Endothelial cell (in vitro differentiated cells): ENCODE data around the gene ELAVL1. TPM values are rescaled to one million over a fixed set of nuclear protein-coding genes. Genes with fewer than 3 reads are reported as not detected.

Experiments
- DNase-seq: peaks from one replicate; pipeline ENCODE4 v3.0.0; 2021; ENCODE audit warnings: low spot score
- H3K27ac Mint-ChIP-seq: one replicate; pipeline ENCODE4 v1.8.0; 2021; ENCODE audit warnings: mixed read lengths, inconsistent platforms; ENCODE audit not compliant: unreplicated experiment
- H3K27me3 Mint-ChIP-seq: one replicate; pipeline ENCODE4 v1.8.0; 2021; ENCODE audit warnings: mild to moderate bottlenecking, moderate library complexity, mixed read lengths, inconsistent platforms; ENCODE audit not compliant: unreplicated experiment
- H3K36me3 Mint-ChIP-seq: one replicate; pipeline ENCODE4 v1.8.0; 2021; ENCODE audit warnings: mild to moderate bottlenecking, low read depth, mixed read lengths, inconsistent platforms; ENCODE audit not compliant: unreplicated experiment
- H3K4me1 Mint-ChIP-seq: one replicate; pipeline ENCODE4 v1.8.0; 2021; ENCODE audit warnings: mild to moderate bottlenecking, mixed read lengths, inconsistent platforms; ENCODE audit not compliant: unreplicated experiment
- H3K4me3 Mint-ChIP-seq: one replicate; pipeline ENCODE4 v1.8.0; 2021; ENCODE audit warnings: mild to moderate bottlenecking, mixed read lengths, inconsistent platforms; ENCODE audit not compliant: unreplicated experiment
- H3K9me3 Mint-ChIP-seq: one replicate; pipeline ENCODE4 v1.8.0; 2021; ENCODE audit warnings: mixed read lengths, inconsistent platforms; ENCODE audit not compliant: unreplicated experiment
- total RNA-seq: library from RNA; stranded (reverse); fragmentation: NEBNext Ultra II Directional; extraction: Animal tissue kit (Norgen Biotek cat#: 25700); gene quantifications from one replicate; pipeline ENCODE4 v1.2.1, GENCODE V29; 2021; ENCODE audit not compliant: unreplicated experiment
- TF ChIP-seq, protein P1 (sequence below): fragments of 200-600 bp; sonication (generic); IDR thresholded peaks from one replicate; pipeline ENCODE4 v1.5.0; 2021; ENCODE audit warnings: antibody characterized with exemption; ENCODE audit not compliant: unreplicated experiment

Gene ELAVL1
- total RNA-seq, 1 donor from 2014 or later = 135 TPM

DNA sequence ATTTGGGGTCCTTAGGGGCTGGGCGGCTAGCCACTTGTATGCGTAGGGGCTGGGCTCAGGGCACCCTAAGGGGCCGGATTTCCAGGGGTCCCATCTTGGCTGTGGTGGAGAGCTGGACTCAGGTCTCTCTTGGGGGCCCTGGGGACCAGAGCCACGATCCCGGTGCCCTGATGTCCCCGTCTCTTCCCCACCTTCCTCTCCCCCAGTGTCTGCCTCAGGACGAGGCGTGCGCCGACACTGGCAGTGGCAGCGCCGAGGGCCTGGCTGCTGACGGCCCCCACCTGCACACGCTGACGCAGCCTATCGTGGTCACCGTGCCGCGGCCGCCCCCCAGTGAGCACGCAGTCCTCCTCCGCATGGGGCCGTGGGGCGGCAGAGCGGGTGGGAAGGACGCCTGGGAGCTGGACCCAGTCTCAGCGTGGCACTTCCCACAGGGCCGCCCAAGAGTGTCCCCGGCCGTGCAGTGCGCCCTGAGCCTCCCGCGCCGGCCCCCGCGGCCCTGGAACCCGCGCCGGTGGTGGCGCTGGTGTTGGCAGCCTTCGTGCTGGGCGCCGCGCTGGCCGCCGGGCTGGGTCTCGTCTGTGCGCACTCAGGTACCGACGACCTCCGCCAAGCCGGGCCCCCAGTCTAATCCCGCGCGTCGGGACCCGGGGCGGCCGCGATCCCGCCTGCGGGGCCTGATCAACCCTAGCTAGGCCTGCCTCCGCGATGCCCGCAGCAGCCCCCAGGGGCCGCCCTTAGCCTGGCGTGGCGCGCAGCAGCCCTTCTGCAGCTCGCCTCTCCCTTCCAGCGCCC lies 88.0 kb downstream of the ELAVL1 start:
- TF ChIP-seq, protein P1, sequence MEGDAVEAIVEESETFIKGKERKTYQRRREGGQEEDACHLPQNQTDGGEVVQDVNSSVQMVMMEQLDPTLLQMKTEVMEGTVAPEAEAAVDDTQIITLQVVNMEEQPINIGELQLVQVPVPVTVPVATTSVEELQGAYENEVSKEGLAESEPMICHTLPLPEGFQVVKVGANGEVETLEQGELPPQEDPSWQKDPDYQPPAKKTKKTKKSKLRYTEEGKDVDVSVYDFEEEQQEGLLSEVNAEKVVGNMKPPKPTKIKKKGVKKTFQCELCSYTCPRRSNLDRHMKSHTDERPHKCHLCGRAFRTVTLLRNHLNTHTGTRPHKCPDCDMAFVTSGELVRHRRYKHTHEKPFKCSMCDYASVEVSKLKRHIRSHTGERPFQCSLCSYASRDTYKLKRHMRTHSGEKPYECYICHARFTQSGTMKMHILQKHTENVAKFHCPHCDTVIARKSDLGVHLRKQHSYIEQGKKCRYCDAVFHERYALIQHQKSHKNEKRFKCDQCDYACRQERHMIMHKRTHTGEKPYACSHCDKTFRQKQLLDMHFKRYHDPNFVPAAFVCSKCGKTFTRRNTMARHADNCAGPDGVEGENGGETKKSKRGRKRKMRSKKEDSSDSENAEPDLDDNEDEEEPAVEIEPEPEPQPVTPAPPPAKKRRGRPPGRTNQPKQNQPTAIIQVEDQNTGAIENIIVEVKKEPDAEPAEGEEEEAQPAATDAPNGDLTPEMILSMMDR = no peak
- H3K4me1 Mint-ChIP-seq = peaks cover 12% of the 10 kb centered on the region
- peaks cover 23% of the 10 kb centered on the region for H3K27me3 Mint-ChIP-seq

DNA sequence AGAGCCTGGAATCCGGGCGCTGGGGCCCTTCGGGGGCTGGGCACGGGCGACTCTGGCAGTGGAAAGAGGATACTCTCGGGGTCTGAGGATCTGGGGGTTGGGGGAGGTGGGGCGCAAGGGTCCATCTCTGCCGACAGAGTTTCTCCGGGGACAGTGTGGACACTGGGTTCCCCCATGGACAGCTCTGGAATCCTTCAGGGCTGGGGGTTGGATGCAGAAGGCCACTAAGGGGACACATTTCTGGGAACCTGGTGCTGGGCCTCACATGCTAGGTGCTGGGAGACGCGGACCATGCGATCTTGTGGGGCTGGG lies 88.5 kb downstream of the ELAVL1 start:
- peaks cover 12% of the 10 kb centered on the region for H3K4me1 Mint-ChIP-seq
- H3K36me3 Mint-ChIP-seq = peaks cover 8% of the 10 kb centered on the region
- H3K4me3 Mint-ChIP-seq = peak overlapping the region; percentile 89
- no peak for DNase-seq
- no peak overlapping the region for H3K27ac Mint-ChIP-seq
- H3K27me3 Mint-ChIP-seq = peaks cover 23% of the 10 kb centered on the region
- TF ChIP-seq, protein P1 = no peak
- no peaks in the 10 kb centered on the region for H3K9me3 Mint-ChIP-seq

More for the DNA sequence above, 88.0 kb downstream of the ELAVL1 start:
- Mint-ChIP-seq H3K9me3 (no peaks in the 10 kb centered on the region), H3K36me3 (peaks cover 11% of the 10 kb centered on the region), H3K27ac (no peak overlapping the region), H3K4me3 (peak overlapping the region; percentile 89)
- peak; percentile 77 for DNase-seq

DNA sequence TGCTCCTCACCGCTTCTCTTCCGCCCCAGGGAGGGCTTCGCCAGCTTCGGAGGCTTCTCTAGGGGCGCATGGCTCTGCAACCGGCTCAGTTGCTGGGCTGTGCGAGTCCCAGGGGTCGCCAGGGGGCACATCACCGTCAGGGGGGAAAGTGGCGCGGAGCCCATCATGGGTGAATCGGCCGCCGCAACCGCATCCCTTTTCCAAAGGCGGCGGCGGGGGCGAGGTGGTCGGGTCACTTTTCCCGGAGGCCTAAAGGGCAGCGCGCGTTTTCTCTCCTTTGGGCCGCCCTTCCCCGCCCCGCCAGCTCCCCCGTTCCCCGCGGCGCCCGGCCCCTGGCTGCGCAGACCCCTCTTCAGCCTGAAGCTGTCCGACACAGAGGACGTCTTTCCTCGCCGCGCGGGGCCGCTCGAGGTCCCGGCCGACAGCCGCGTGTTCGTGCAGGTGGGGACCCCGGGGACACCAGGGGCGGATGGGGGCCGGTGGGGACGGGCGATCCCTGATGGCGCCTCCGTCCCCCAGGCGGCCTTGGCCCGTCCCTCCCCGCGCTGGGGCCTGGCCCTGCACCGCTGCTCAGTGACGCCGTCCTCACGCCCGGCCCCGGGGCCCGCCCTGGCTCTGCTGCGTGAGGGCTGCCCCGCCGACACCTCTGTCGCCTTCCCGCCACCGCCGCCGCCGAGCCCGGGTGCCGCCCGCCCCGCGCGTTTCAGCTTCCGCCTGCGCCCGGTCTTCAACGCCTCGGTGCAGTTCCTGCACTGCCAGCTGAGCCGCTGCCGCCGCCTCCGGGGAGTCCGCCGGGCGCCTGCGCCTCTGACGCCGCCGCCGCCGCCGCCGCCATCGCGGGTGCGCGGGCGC lies 89.1 kb downstream of the ELAVL1 start:
- TF ChIP-seq, protein P1 = no peak
- H3K4me1 Mint-ChIP-seq = peaks cover 12% of the 10 kb centered on the region
- peaks cover 23% of the 10 kb centered on the region for H3K27me3 Mint-ChIP-seq
- H3K36me3 Mint-ChIP-seq = peaks cover 7% of the 10 kb centered on the region
- no peak overlapping the region for H3K4me3 Mint-ChIP-seq
- DNase-seq = no peak
- no peaks in the 10 kb centered on the region for H3K9me3 Mint-ChIP-seq
- H3K27ac Mint-ChIP-seq = no peak overlapping the region

DNA sequence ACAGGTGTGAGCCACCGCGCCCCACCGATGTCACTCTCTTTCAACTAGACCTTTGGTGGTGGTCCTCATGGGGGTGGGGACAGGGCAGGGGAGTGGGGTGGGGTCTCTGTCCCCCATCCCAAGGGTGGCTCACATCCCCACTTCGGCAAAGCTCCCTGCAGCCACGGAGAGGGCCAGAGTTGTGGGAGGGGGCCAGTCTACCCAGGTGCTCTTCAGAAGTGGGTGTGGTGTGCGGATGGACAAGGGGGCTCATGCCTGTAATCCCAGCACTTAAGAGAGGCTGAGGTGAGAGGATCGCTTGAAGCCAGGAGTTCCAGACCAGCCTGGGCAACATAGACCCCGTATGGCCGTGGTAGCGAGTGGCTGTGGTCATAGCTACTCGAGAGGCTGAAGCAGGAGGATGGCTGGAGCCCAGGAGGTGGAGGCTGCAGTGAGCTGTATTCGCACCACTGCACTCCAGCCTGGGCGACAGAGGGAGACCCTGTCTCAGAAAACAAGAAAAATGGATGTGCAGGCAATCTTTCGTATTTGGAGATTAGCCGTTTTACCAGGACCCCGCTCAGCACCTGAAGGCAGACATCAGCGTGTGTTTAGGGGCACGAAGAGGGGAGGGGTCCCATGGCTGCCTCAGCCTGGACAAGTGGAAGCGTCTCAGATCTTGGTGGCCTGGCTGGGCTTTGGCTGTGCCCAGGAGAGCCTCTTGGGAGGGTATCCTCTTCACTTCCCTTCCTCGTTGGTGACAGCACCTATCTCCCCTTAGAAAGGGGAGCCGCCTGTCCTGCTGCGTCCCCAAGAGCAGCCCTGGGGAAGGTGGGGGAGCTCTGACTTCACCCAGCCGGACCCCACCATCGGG lies 90.0 kb downstream of the ELAVL1 start:
- Mint-ChIP-seq H3K9me3 (no peaks in the 10 kb centered on the region), H3K4me3 (peak overlapping the region; percentile 69), H3K27me3 (peaks cover 23% of the 10 kb centered on the region), H3K27ac (no peak overlapping the region), H3K36me3 (peaks cover 7% of the 10 kb centered on the region), H3K4me1 (peaks cover 12% of the 10 kb centered on the region)
- TF ChIP-seq, protein P1 = no peak
- DNase-seq = no peak
